Heart left ventricle (tissue), 13 donors: ENCODE results near the gene MGMT.

Experiments used
- CTCF ChIP-seq, 12 donors: fragments of 200-600 bp; sonication (generic) in 4 of 12; IDR thresholded peaks; one replicate each; pipeline versions ENCODE4 v1.5.0 to v1.8.0; 2018 to 2022; ENCODE audit warnings: antibody characterized with exemption in 12 of 12, mild to moderate bottlenecking in 5 of 12
- POLR2A ChIP-seq, 2 donors: fragments of 450-650 bp; IDR thresholded peaks; one replicate each; pipeline ENCODE4 v1.6.1; 2017; ENCODE audit warnings: antibody characterized with exemption in 2 of 2, mild to moderate bottlenecking in 2 of 2, moderate library complexity in 2 of 2
- donor health status: ischemic (EF 13 %, LVEDD 7.1; RV severe dilation, severe dysfunction).
- donor health status: DM: no; HTN: yes; CAD: no.
- donor health status: DM: no; HTN: no; CAD: no.
- donor health status: ischemic (EF 25% LVEDD 6.9; RV normal size, moderate dysfunction).
- donor health status: ischemic (EF 25% LVEDD 5.7; RV mildly dilated, moderate dysfunction).
- donor health status: ischemic (EF 35%, LVEDD 5.7; RV mildly dilated, moderate dysfunction).
- donor health status: nonischemic (EF 11% LVEDD 7.7; RV severe dilation, severe dysfunction).
- donor health status: DM: yes; HTN: yes; CAD: no.
- donor health status: PGD.
- donor health status: ischemic (EF 29% LVEDD 5.4; RV normal size, mild dysfunction).
- donor health status: nonischemic (EF 23%, LVEDD 6.1; RV moderate dilation, normal function).

- no peak for TF ChIP-seq CTCF (IDR thresholded peaks at IDR 0.05)
- no peak for TF ChIP-seq POLR2A (IDR thresholded peaks at IDR 0.05)
These were observed 299.8 kb downstream of the MGMT start for GRCh38 chr10:129766611-129767550.
